K562 (cell line): ENCODE results near the gene PDIA5. TPM values are rescaled to one million over a fixed set of nuclear protein-coding genes. Genes with fewer than 3 reads are reported as not detected.

ENCODE experiments used
- ARNT ChIP-seq, 2 experiments: fragments of 450-650 bp; IDR thresholded peaks; 2 replicates each; pipeline ENCODE4 v1.6.1; 2016; ENCODE audit warnings: mild to moderate bottlenecking in 1 of 2
- BCL6 ChIP-seq: fragments of 250-450 bp; sonication (Bioruptor Pico); IDR thresholded peaks from 2 replicates; pipeline ENCODE4 v1.4.0; 2020
- CHD1 ChIP-seq: fragments of 200-600 bp; sonication (generic); IDR thresholded peaks from one replicate; pipeline ENCODE4 v1.6.1; 2012; ENCODE audit warnings: mild to moderate bottlenecking, moderate library complexity, low read length, inconsistent platforms
- EP400 ChIP-seq: fragments of 450-650 bp; IDR thresholded peaks from 2 replicates; pipeline ENCODE4 v1.6.1; 2017; ENCODE audit warnings: antibody characterized with exemption, mild to moderate bottlenecking, moderate library complexity
- PHF21A ChIP-seq: fragments of 450-650 bp; IDR thresholded peaks from 2 replicates; pipeline ENCODE4 v1.6.1; 2017; ENCODE audit warnings: low read depth, borderline replicate concordance
- RBM14 ChIP-seq: fragments of 200-400 bp; formaldehyde crosslinking; IDR thresholded peaks from 2 replicates; pipeline ENCODE4 v1.6.1; 2018; ENCODE audit warnings: low read depth, mild to moderate bottlenecking, low read length, moderate library complexity, borderline replicate concordance; ENCODE audit not compliant: insufficient read depth
- SMARCE1 ChIP-seq: fragments of 450-650 bp; IDR thresholded peaks from 2 replicates; pipeline ENCODE4 v1.7.1; 2016; ENCODE audit warnings: mild to moderate bottlenecking
- TEAD2 ChIP-seq: fragments of 450-650 bp; IDR thresholded peaks from 2 replicates; pipeline ENCODE4 v1.6.1; 2016; ENCODE audit warnings: missing genetic modification characterization, control low read depth, missing compliant biosample characterization
- TRIM24 ChIP-seq, 2 experiments: fragments of 450-650 bp; IDR thresholded peaks; 2 replicates each; pipeline ENCODE4 v1.6.1; 2016
- ZEB2 ChIP-seq: fragments of 450-650 bp; IDR thresholded peaks from 2 replicates; pipeline ENCODE4 v1.6.1; 2016
- ZFPM2 ChIP-seq: fragments of 250-450 bp; sonication (Bioruptor Pico); IDR thresholded peaks from 2 replicates; pipeline ENCODE4 v1.5.1; 2022; ENCODE audit warnings: mild to moderate bottlenecking
- ZNF584 ChIP-seq: fragments of 200-800 bp; sonication (Bioruptor generic); IDR thresholded peaks from 2 replicates; pipeline ENCODE4 v1.6.1; 2016; ENCODE audit warnings: low read depth, mild to moderate bottlenecking, missing genetic modification characterization, missing compliant biosample characterization
- ZNF589 ChIP-seq: fragments of 200-800 bp; sonication (Bioruptor generic); IDR thresholded peaks from 2 replicates; pipeline ENCODE4 v1.6.1; 2016; ENCODE audit warnings: low read depth, missing genetic modification characterization, missing compliant biosample characterization
- polyA plus RNA-seq, 8 experiments: library from polyadenylated mRNA; depleted of rRNA in 4 of 8; stranded (reverse) in 5 of 8; unstranded in 3 of 8; fragments of >200 nt; fragmentation: Nextera tagmentation in 2 of 8; fragmentation: Illumina TruSeq in 1 of 8; extraction: Ambion mirVana in 2 of 8; extraction: Trizol in 1 of 8; gene quantifications; 2 replicates each; pipeline versions ENCODE4 v1.2.1 to v1.2.3, GENCODE V29; 2011 to 2014; ENCODE audit warnings: inconsistent platforms in 1 of 8, missing spikeins in 1 of 8
- total RNA-seq, 7 experiments: library from RNA; depleted of rRNA in 6 of 7; stranded (reverse); fragments of >200 nt in 6 of 7; fragmentation: Illumina TruSeq in 2 of 7; extraction: Trizol in 2 of 7; gene quantifications; 2 replicates each; pipeline versions ENCODE4 v1.2.1 to v1.2.3, GENCODE V29; 2011 to 2021; ENCODE audit warnings: low replicate concordance in 1 of 7
- TF ChIP-seq, protein P1 (sequence below): sonication (generic); formaldehyde crosslinking; IDR thresholded peaks from 2 replicates; pipeline ENCODE4 v1.8.0; 2023; ENCODE audit warnings: missing genetic modification reagents, mild to moderate bottlenecking, borderline replicate concordance
- TF ChIP-seq, protein P2 (sequence below): fragments of 450-650 bp; IDR thresholded peaks from 2 replicates; pipeline ENCODE4 v1.6.1; 2018; ENCODE audit not compliant: partially characterized antibody
- TF ChIP-seq, protein P3 (sequence below): fragments of 450-650 bp; IDR thresholded peaks from 2 replicates; pipeline ENCODE4 v1.6.1; 2016; ENCODE audit warnings: antibody characterized with exemption

Gene PDIA5
- total and polyA plus RNA-seq, 9 of the 15 experiments (the other 6 are each of a cell fraction or from before 2014, with no cell fraction given): 3.4 to 31.8 (median 19.6) TPM

DNA sequence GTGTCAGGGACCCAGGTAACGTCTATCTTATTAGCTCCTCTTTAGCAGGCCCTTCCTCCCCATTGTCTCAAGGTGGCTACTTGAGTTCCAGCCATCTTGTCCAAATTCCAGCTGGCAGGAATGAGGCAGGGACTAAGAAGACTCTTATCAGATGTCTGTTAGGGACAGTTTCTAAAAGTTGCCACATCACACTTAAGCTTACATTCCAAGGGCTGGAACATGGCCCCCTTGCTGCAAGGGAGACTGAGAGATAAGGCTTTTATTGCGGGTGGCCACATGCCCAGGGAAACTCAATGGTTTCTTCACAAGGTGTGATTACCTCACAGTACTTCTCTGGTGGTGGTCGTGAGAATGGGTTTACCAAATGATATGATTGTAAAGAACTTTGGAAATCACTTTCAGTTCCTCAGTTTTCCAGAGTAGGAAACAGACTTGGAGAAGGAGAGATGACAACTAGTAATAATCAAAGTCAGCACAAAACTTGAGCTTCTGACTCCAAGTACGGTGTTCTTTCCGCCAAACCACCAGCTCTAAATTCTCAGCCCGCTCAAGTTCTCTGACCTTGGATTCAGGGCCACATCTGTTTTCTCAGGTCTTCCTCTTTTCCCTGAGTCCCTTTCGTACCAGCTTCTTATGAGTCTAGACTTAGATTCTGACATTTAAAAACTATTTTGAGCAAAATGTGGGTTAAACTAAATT, 14.2 kb downstream of the PDIA5 start (continued):
- TF ChIP-seq, protein P1, sequence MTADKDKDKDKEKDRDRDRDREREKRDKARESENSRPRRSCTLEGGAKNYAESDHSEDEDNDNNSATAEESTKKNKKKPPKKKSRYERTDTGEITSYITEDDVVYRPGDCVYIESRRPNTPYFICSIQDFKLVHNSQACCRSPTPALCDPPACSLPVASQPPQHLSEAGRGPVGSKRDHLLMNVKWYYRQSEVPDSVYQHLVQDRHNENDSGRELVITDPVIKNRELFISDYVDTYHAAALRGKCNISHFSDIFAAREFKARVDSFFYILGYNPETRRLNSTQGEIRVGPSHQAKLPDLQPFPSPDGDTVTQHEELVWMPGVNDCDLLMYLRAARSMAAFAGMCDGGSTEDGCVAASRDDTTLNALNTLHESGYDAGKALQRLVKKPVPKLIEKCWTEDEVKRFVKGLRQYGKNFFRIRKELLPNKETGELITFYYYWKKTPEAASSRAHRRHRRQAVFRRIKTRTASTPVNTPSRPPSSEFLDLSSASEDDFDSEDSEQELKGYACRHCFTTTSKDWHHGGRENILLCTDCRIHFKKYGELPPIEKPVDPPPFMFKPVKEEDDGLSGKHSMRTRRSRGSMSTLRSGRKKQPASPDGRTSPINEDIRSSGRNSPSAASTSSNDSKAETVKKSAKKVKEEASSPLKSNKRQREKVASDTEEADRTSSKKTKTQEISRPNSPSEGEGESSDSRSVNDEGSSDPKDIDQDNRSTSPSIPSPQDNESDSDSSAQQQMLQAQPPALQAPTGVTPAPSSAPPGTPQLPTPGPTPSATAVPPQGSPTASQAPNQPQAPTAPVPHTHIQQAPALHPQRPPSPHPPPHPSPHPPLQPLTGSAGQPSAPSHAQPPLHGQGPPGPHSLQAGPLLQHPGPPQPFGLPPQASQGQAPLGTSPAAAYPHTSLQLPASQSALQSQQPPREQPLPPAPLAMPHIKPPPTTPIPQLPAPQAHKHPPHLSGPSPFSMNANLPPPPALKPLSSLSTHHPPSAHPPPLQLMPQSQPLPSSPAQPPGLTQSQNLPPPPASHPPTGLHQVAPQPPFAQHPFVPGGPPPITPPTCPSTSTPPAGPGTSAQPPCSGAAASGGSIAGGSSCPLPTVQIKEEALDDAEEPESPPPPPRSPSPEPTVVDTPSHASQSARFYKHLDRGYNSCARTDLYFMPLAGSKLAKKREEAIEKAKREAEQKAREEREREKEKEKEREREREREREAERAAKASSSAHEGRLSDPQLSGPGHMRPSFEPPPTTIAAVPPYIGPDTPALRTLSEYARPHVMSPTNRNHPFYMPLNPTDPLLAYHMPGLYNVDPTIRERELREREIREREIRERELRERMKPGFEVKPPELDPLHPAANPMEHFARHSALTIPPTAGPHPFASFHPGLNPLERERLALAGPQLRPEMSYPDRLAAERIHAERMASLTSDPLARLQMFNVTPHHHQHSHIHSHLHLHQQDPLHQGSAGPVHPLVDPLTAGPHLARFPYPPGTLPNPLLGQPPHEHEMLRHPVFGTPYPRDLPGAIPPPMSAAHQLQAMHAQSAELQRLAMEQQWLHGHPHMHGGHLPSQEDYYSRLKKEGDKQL (CRISPR knock-in tag): no peak
- peak; percentile 37 to 65; a peak in 3 of 4 replicates for TF ChIP-seq TRIM24 (IDR thresholded peaks at IDR 0.05)
- TF ChIP-seq RBM14: no peak
- TF ChIP-seq CHD1: no peak
- 0 out of 2 replicates have a peak, but pooled peaks have one; percentile 54 for TF ChIP-seq ZNF589 (CRISPR knock-in tag)
- TF ChIP-seq ZNF584 (CRISPR knock-in tag): no peak
- no peak for TF ChIP-seq BCL6 (CRISPR knock-in tag)
- TF ChIP-seq, protein P2, sequence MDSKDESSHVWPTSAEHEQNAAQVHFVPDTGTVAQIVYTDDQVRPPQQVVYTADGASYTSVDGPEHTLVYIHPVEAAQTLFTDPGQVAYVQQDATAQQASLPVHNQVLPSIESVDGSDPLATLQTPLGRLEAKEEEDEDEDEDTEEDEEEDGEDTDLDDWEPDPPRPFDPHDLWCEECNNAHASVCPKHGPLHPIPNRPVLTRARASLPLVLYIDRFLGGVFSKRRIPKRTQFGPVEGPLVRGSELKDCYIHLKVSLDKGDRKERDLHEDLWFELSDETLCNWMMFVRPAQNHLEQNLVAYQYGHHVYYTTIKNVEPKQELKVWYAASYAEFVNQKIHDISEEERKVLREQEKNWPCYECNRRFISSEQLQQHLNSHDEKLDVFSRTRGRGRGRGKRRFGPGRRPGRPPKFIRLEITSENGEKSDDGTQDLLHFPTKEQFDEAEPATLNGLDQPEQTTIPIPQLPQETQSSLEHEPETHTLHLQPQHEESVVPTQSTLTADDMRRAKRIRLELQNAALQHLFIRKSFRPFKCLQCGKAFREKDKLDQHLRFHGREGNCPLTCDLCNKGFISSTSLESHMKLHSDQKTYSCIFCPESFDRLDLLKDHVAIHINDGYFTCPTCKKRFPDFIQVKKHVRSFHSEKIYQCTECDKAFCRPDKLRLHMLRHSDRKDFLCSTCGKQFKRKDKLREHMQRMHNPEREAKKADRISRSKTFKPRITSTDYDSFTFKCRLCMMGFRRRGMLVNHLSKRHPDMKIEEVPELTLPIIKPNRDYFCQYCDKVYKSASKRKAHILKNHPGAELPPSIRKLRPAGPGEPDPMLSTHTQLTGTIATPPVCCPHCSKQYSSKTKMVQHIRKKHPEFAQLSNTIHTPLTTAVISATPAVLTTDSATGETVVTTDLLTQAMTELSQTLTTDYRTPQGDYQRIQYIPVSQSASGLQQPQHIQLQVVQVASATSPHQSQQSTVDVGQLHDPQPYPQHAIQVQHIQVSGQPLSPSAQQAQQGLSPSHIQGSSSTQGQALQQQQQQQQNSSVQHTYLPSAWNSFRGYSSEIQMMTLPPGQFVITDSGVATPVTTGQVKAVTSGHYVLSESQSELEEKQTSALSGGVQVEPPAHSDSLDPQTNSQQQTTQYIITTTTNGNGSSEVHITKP: no peak
- TF ChIP-seq ARNT (IDR thresholded peaks at IDR 0.05): no peak
- TF ChIP-seq TEAD2 (tag): peak; percentile 93
- peak; percentile 72 for TF ChIP-seq EP400
- TF ChIP-seq SMARCE1: peak; percentile 77
- TF ChIP-seq ZEB2: peak; percentile 54; the same call in 1 of the 2 replicates
- TF ChIP-seq, protein P3, sequence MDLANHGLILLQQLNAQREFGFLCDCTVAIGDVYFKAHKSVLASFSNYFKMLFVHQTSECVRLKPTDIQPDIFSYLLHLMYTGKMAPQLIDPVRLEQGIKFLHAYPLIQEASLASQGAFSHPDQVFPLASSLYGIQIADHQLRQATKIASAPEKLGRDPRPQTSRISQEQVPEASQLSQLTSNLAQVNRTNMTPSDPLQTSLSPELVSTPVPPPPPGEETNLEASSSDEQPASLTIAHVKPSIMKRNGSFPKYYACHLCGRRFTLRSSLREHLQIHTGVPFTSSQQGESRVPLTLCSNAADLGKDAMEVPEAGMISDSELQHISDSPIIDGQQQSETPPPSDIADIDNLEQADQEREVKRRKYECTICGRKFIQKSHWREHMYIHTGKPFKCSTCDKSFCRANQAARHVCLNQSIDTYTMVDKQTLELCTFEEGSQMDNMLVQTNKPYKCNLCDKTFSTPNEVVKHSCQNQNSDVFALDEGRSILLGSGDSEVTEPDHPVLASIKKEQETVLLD: peak; percentile 56; the same call in 1 of the 2 replicates
- no peak for TF ChIP-seq PHF21A
- TF ChIP-seq ZFPM2 (CRISPR knock-in tag): no peak
